IMR-90 (cell line): Measurements from ENCODE around the gene ERBB4. TPM values are rescaled to one million over a fixed set of nuclear protein-coding genes. Genes with fewer than 3 reads are reported as not detected.

Source experiments
- ATAC-seq: fragments of 200-7000 bp; cut with Tn5 transposase; 2 replicates; pipeline ENCODE4 v1.9.1; 2020; ENCODE audit warnings: low read depth, mild to moderate bottlenecking, moderate library complexity
- BruUV-seq: library from RNA; stranded (reverse); fragments of 400-500 nt; replicated peaks from 2 replicates; lab custom pipeline; 2021; lab: Mats Ljungman, UMichigan
- CTCF ChIA-PET: fragments of 300-600 bp; formaldehyde crosslinking; extraction: SDS; loops from one replicate; lab custom pipeline; 2021; ENCODE audit warnings: antibody characterized with exemption; lab: Yijun Ruan, JAX
- POLR2A ChIA-PET: fragments of 300-600 bp; sonication (Branson Sonifier 250); formaldehyde crosslinking; loops from one replicate; lab custom pipeline; 2022; ENCODE audit warnings: antibody characterized with exemption; ENCODE audit not compliant: unreplicated experiment; lab: Charles Lee
- DNase-seq: peaks from one replicate; pipeline ENCODE4 v3.0.0; 2013
- H2AFZ ChIP-seq: replicated peaks from 2 replicates; pipeline ENCODE3; 2013; ENCODE audit warnings: low read length, mild to moderate bottlenecking; ENCODE audit not compliant: poor library complexity
- H2AK5ac ChIP-seq: 2 replicates; pipeline ENCODE4 v1.6.1; 2013; ENCODE audit warnings: low read depth, low read length, inconsistent platforms
- H2AK9ac ChIP-seq: replicated peaks from 2 replicates; pipeline ENCODE3; 2013; ENCODE audit warnings: mild to moderate bottlenecking, low read depth, low read length, moderate library complexity; ENCODE audit not compliant: poor library complexity
- H2BK120ac ChIP-seq: 2 replicates; pipeline ENCODE4 v1.6.1; 2013; ENCODE audit warnings: low read depth, low read length, inconsistent platforms
- H2BK15ac ChIP-seq: 3 replicates; pipeline ENCODE4 v1.6.1; 2013; ENCODE audit warnings: low read depth, low read length, inconsistent platforms
- H2BK20ac ChIP-seq: 2 replicates; pipeline ENCODE4 v1.6.1; 2013; ENCODE audit warnings: low read depth, mild to moderate bottlenecking, inconsistent platforms, low read length, moderate library complexity
- H2BK5ac ChIP-seq: 2 replicates; pipeline ENCODE4 v1.6.1; 2013; ENCODE audit warnings: mild to moderate bottlenecking, low read depth, low read length, inconsistent platforms; ENCODE audit not compliant: poor library complexity, severe bottlenecking
- H3K14ac ChIP-seq: replicated peaks from 2 replicates; pipeline ENCODE4 v1.6.1; 2013; ENCODE audit warnings: low read depth, low read length, inconsistent platforms
- H3K18ac ChIP-seq: 2 replicates; pipeline ENCODE4 v1.6.1; 2013; ENCODE audit warnings: low read depth, low read length, control low read depth
- H3K23ac ChIP-seq: 2 replicates; pipeline ENCODE4 v1.6.1; 2013; ENCODE audit warnings: low read depth, low read length, inconsistent platforms
- H3K27ac ChIP-seq: 2 replicates; pipeline ENCODE4 v1.5.1; 2013; ENCODE audit warnings: mild to moderate bottlenecking, control low read depth, low read length; ENCODE audit not compliant: insufficient read depth
- H3K27me3 ChIP-seq: 2 replicates; pipeline ENCODE4 v1.6.1; 2013; ENCODE audit warnings: low read length; ENCODE audit not compliant: control insufficient read depth, insufficient read depth
- H3K36me3 ChIP-seq: 2 replicates; pipeline ENCODE4 v1.6.1; 2013; ENCODE audit warnings: low read length, mixed read lengths; ENCODE audit not compliant: control insufficient read depth, insufficient read depth
- H3K4ac ChIP-seq: 2 replicates; pipeline ENCODE4 v1.6.1; 2013; ENCODE audit warnings: low read depth, low read length, inconsistent platforms
- H3K4me1 ChIP-seq: 2 replicates; pipeline ENCODE4 v1.6.1; 2013; ENCODE audit warnings: low read length, mixed read lengths; ENCODE audit not compliant: control insufficient read depth, insufficient read depth
- H3K4me2 ChIP-seq: 2 replicates; pipeline ENCODE4 v1.6.1; 2013; ENCODE audit warnings: low read depth, mild to moderate bottlenecking, control low read depth, low read length, moderate library complexity
- H3K4me3 ChIP-seq: 2 replicates; pipeline ENCODE4 v1.5.1; 2013; ENCODE audit warnings: low read depth, mild to moderate bottlenecking, control low read depth, low read length, moderate library complexity; ENCODE audit not compliant: insufficient read depth
- H3K56ac ChIP-seq: 2 replicates; pipeline ENCODE4 v1.6.1; 2013; ENCODE audit warnings: low read length, inconsistent platforms; ENCODE audit not compliant: insufficient read depth; ENCODE audit errors: extremely low read depth
- H3K79me1 ChIP-seq, 2 experiments: 2 replicates each; pipeline ENCODE4 v1.6.1; 2013; ENCODE audit warnings: low read length in 2 of 2, inconsistent platforms in 1 of 2, low read depth in 1 of 2
- H3K9ac ChIP-seq: 2 replicates; pipeline ENCODE4 v1.6.1; 2013; ENCODE audit warnings: low read depth, low read length, control low read depth
- H3K9me1 ChIP-seq: 2 replicates; pipeline ENCODE4 v1.6.1; 2013; ENCODE audit warnings: low read length, inconsistent platforms; ENCODE audit not compliant: insufficient read depth
- H3K9me3 ChIP-seq: 2 replicates; pipeline ENCODE4 v1.6.1; 2013; ENCODE audit warnings: low read length; ENCODE audit not compliant: control insufficient read depth, insufficient read depth
- H4K20me1 ChIP-seq: 2 replicates; pipeline ENCODE4 v1.6.1; 2013; ENCODE audit warnings: low read length, inconsistent platforms; ENCODE audit not compliant: insufficient read depth
- H4K5ac ChIP-seq: 2 replicates; pipeline ENCODE4 v1.6.1; 2013; ENCODE audit warnings: mild to moderate bottlenecking, low read depth, low read length, control low read depth
- H4K8ac ChIP-seq, 2 experiments: 2 replicates each; pipeline ENCODE4 v1.6.1; 2013; ENCODE audit warnings: low read depth in 2 of 2, low read length in 2 of 2, control low read depth in 1 of 2, inconsistent platforms in 1 of 2
- H4K91ac ChIP-seq: 2 replicates; pipeline ENCODE4 v1.6.1; 2013; ENCODE audit warnings: low read depth, low read length, inconsistent platforms; ENCODE audit not compliant: insufficient read depth
- BHLHE40 ChIP-seq: fragments of 150-350 bp; IDR thresholded peaks from 2 replicates; pipeline ENCODE4 v1.6.1; 2016; ENCODE audit warnings: mild to moderate bottlenecking, low read depth, low read length
- CEBPB ChIP-seq: IDR thresholded peaks from 2 replicates; pipeline ENCODE4 v1.6.1; 2012; ENCODE audit warnings: low read depth, low read length, improper control_type of control experiment
- CHD1 ChIP-seq: IDR thresholded peaks from 2 replicates; pipeline ENCODE4 v1.6.1; 2012; ENCODE audit warnings: low read depth, low read length, improper control_type of control experiment
- CTCF ChIP-seq: conservative IDR thresholded peaks from 2 replicates; pipeline ENCODE4 v1.5.1; 2012; ENCODE audit warnings: mild to moderate bottlenecking, low read depth, low read length, improper control_type of control experiment
- ELK1 ChIP-seq: fragments of 150-350 bp; IDR thresholded peaks from 2 replicates; pipeline ENCODE4 v1.6.1; 2016; ENCODE audit warnings: low read depth, mild to moderate bottlenecking, low read length, moderate library complexity, borderline replicate concordance
- FOS ChIP-seq: fragments of 150-350 bp; IDR thresholded peaks from 2 replicates; pipeline ENCODE4 v1.6.1; 2016; ENCODE audit warnings: low read depth, low read length
- MAFK ChIP-seq: IDR thresholded peaks from 2 replicates; pipeline ENCODE4 v1.6.1; 2012; ENCODE audit warnings: low read depth, low read length, improper control_type of control experiment
- MAZ ChIP-seq: IDR thresholded peaks from 2 replicates; pipeline ENCODE4 v1.6.1; 2012; ENCODE audit warnings: low read depth, mild to moderate bottlenecking, low read length, improper control_type of control experiment, moderate library complexity, borderline replicate concordance
- MXI1 ChIP-seq: IDR thresholded peaks from 2 replicates; pipeline ENCODE4 v1.6.1; 2012; ENCODE audit warnings: low read depth, mild to moderate bottlenecking, low read length, moderate library complexity, borderline replicate concordance
- NFE2L2 ChIP-seq: fragments of 150-350 bp; IDR thresholded peaks from 2 replicates; pipeline ENCODE4 v1.6.1; 2016; ENCODE audit warnings: low read depth, mild to moderate bottlenecking, low read length
- POLR2A ChIP-seq: IDR thresholded peaks from 2 replicates; pipeline ENCODE4 v1.6.1; 2012; ENCODE audit warnings: mild to moderate bottlenecking, low read depth, low read length
- RAD21 ChIP-seq: IDR thresholded peaks from 2 replicates; pipeline ENCODE4 v1.6.1; 2012; ENCODE audit warnings: low read length, improper control_type of control experiment
- RCOR1 ChIP-seq: IDR thresholded peaks from 2 replicates; pipeline ENCODE4 v1.6.1; 2012; ENCODE audit warnings: mild to moderate bottlenecking, low read length, improper control_type of control experiment; ENCODE audit not compliant: insufficient replicate concordance
- RFX5 ChIP-seq: IDR thresholded peaks from 2 replicates; pipeline ENCODE4 v1.8.0; 2012; ENCODE audit warnings: low read depth, mild to moderate bottlenecking, low read length, moderate library complexity
- SMC3 ChIP-seq: fragments of 150-350 bp; IDR thresholded peaks from 2 replicates; pipeline ENCODE4 v1.6.1; 2016; ENCODE audit warnings: low read depth, mild to moderate bottlenecking, antibody characterized with exemption, low read length, moderate library complexity
- USF2 ChIP-seq: fragments of 150-350 bp; IDR thresholded peaks from 2 replicates; pipeline ENCODE4 v1.6.1; 2017; ENCODE audit warnings: mild to moderate bottlenecking, antibody characterized with exemption, low read length, low read depth
- WGBS, 2 experiments: methylation state at CpG; one replicate each; pipeline versions ENCODE4 v1.1.5 to v1.1.7; 2013; ENCODE audit warnings: missing lambda C conversion rate in 2 of 2; ENCODE audit not compliant: insufficient read length in 1 of 2; ENCODE audit errors: extremely low coverage in 2 of 2; 5-methylcytosine and 5-hydroxymethylcytosine counted together
- dilution Hi-C: fragments of 300-500 bp; cut with HindIII; formaldehyde crosslinking; loops from one replicate; pipeline ENCODE4 v1.14.3; 2018; ENCODE audit warnings: low sequenced_read_pairs; ENCODE audit not compliant: unreplicated experiment
- in situ Hi-C: fragments of 300-500 bp; cut with MboI; formaldehyde crosslinking; loops from 3 replicates; pipeline ENCODE4 v1.14.3; 2019; ENCODE audit warnings: low sequenced_read_pairs, inconsistent platforms, mixed read lengths
- intact Hi-C: fragments of 100-400 bp; cut with micrococcal nuclease; formaldehyde crosslinking; loops from 2 replicates; pipeline ENCODE4 v1.10.0; 2022
- polyA plus RNA-seq, 3 experiments: library from polyadenylated mRNA; depleted of rRNA; stranded (reverse); fragments of >200 nt; gene quantifications; 2 replicates each; pipeline ENCODE4 v1.2.3, GENCODE V29; 2012; ENCODE audit warnings: low replicate concordance in 1 of 3
- total RNA-seq: library from RNA; depleted of rRNA; stranded (reverse); fragments of >200 nt; gene quantifications from 2 replicates; pipeline ENCODE4 v1.2.3, GENCODE V29; 2012

ERBB4 gene
- total and polyA plus RNA-seq, 2 of the 4 experiments (the other 2 are of a cell fraction), result not detected

GRCh38 chr2:211793690-211794089, 744.9 kb downstream of the ERBB4 start:
- ChIA-PET CTCF (no interaction called here), POLR2A (no interaction called here)
- Histone ChIP-seq H3K56ac (no peak overlapping the region), H3K4me1 (no peaks in the 10 kb centered on the region), H2AK9ac (no peak overlapping the region), H2AK5ac (no peak overlapping the region), H3K27ac (no peak overlapping the region), H3K14ac (no peak overlapping the region), H2BK15ac (no peak overlapping the region), H3K9me1 (no peaks in the 10 kb centered on the region), H3K23ac (no peak overlapping the region), H2BK120ac (no peak overlapping the region), H3K9me3 (no peaks in the 10 kb centered on the region), H2BK20ac (no peak overlapping the region), H3K9ac (no peak overlapping the region), H3K4me2 (no peak overlapping the region), H3K4me3 (no peak overlapping the region), H4K5ac (no peak overlapping the region), H3K79me1 (no peaks in the 10 kb centered on the region), H3K36me3 (no peaks in the 10 kb centered on the region), H2BK5ac (no peak overlapping the region), H4K8ac (no peak overlapping the region), H2AFZ (no peak overlapping the region), H4K91ac (no peak overlapping the region), H3K4ac (no peak overlapping the region), H4K20me1 (no peaks in the 10 kb centered on the region), H3K18ac (no peak overlapping the region), H3K27me3 (no peaks in the 10 kb centered on the region)
- intact Hi-C loops, result no loop called here
- TF ChIP-seq CEBPB (no peak), ELK1 (no peak), RCOR1 (no peak), USF2 (no peak), CTCF (no peak), MAFK (no peak), RAD21 (no peak), SMC3 (no peak), POLR2A (no peak), CHD1 (no peak), BHLHE40 (no peak), MXI1 (no peak), NFE2L2 (no peak), RFX5 (no peak), FOS (no peak), MAZ (no peak)
- dilution Hi-C loops, result no loop called here
- BruUV-seq, result no TSS peak
- WGBS, 2 experiments, result no CpG with 5 or more reads among the region's 5 CpGs
- no peak for ATAC-seq
- DNase-seq, result no peak
- in situ Hi-C loops, result no loop called here
